Parathyroid adenoma (tissue), 2 donors: ENCODE data around the gene AUTS2.

Source experiments
- H2AFZ ChIP-seq: fragments of 300-600 bp; sonication (generic); one replicate; pipeline ENCODE4 v1.7.0; 2017; ENCODE audit warnings: antibody characterized with exemption, mild to moderate bottlenecking
- H3K27ac ChIP-seq: fragments of 300-600 bp; sonication (generic); one replicate; pipeline ENCODE4 v1.7.0; 2017
- H3K27me3 ChIP-seq: fragments of 300-600 bp; sonication (generic); one replicate; pipeline ENCODE4 v1.7.0; 2017; ENCODE audit warnings: low read length; ENCODE audit not compliant: control insufficient read depth, insufficient read depth
- H3K36me3 ChIP-seq: fragments of 300-600 bp; sonication (generic); one replicate; pipeline ENCODE4 v1.7.0; 2017; ENCODE audit warnings: low read length; ENCODE audit not compliant: control insufficient read depth, insufficient read depth
- H3K4me1 ChIP-seq: fragments of 300-600 bp; sonication (generic); one replicate; pipeline ENCODE4 v1.7.0; 2017; ENCODE audit warnings: control low read depth
- H3K4me2 ChIP-seq: fragments of 300-600 bp; sonication (generic); one replicate; pipeline ENCODE4 v1.7.0; 2017; ENCODE audit warnings: low read length
- H3K4me3 ChIP-seq: fragments of 300-600 bp; sonication (generic); one replicate; pipeline ENCODE4 v1.7.0; 2017; ENCODE audit warnings: low read depth, low read length
- H3K79me2 ChIP-seq: fragments of 300-600 bp; sonication (generic); one replicate; pipeline ENCODE4 v1.7.0; 2017; ENCODE audit warnings: control low read depth
- H3K9ac ChIP-seq: fragments of 300-600 bp; sonication (generic); one replicate; pipeline ENCODE4 v1.7.0; 2017; ENCODE audit warnings: mild to moderate bottlenecking
- H3K9me3 ChIP-seq: fragments of 300-600 bp; sonication (generic); one replicate; pipeline ENCODE4 v1.7.0; 2017; ENCODE audit warnings: low read length; ENCODE audit not compliant: control insufficient read depth
- CTCF ChIP-seq: fragments of 300-600 bp; sonication (generic); IDR thresholded peaks from one replicate; pipeline ENCODE4 v1.7.0; 2017; ENCODE audit warnings: antibody characterized with exemption, mild to moderate bottlenecking
- donor health status: primary hyperparathyroidism.

The AUTS2 gene

GRCh38 chr7:69800495-69800894 lies 202.2 kb downstream of the AUTS2 start:
- TF ChIP-seq CTCF: no peak
- peaks cover 4% of the 10 kb centered on the region for H3K4me1 ChIP-seq
- no peak overlapping the region for H2AFZ ChIP-seq
- no peaks in the 10 kb centered on the region for H3K79me2 ChIP-seq
- no peaks in the 10 kb centered on the region for H3K36me3 ChIP-seq
- H3K4me3 ChIP-seq: no peak overlapping the region
- no peak overlapping the region for H3K4me2 ChIP-seq
- no peaks in the 10 kb centered on the region for H3K9me3 ChIP-seq
- H3K9ac ChIP-seq: no peak overlapping the region
- no peaks in the 10 kb centered on the region for H3K27me3 ChIP-seq
- H3K27ac ChIP-seq: no peak overlapping the region

- Histone ChIP-seq H3K79me2 (no peaks in the 10 kb centered on the region), H3K9ac (no peak overlapping the region), H3K27me3 (no peaks in the 10 kb centered on the region), H3K4me1 (peaks cover 4% of the 10 kb centered on the region), H3K4me3 (no peak overlapping the region), H3K36me3 (no peaks in the 10 kb centered on the region), H3K27ac (no peak overlapping the region), H3K9me3 (no peaks in the 10 kb centered on the region), H2AFZ (no peak overlapping the region), H3K4me2 (no peak overlapping the region)
- no peak for TF ChIP-seq CTCF
Observed at GRCh38 chr7:69801729-69802682, 203.7 kb downstream of the AUTS2 start.

- Histone ChIP-seq H3K4me1 (peaks cover 4% of the 10 kb centered on the region), H3K9ac (no peak overlapping the region), H3K9me3 (no peaks in the 10 kb centered on the region), H3K36me3 (no peaks in the 10 kb centered on the region), H3K27me3 (no peaks in the 10 kb centered on the region), H3K79me2 (no peaks in the 10 kb centered on the region), H2AFZ (no peak overlapping the region), H3K4me2 (no peak overlapping the region), H3K27ac (no peak overlapping the region), H3K4me3 (no peak overlapping the region)
- no peak for TF ChIP-seq CTCF
Observed at GRCh38 chr7:69803699-69804516, 205.6 kb downstream of the AUTS2 start.

GRCh38 chr7:69804962-69805361 lies 206.7 kb downstream of the AUTS2 start:
- TF ChIP-seq CTCF: no peak
- no peaks in the 10 kb centered on the region for H3K9me3 ChIP-seq
- no peak overlapping the region for H2AFZ ChIP-seq

More at GRCh38 chr7:69804962-69805361, 206.7 kb downstream of the AUTS2 start:
- no peaks in the 10 kb centered on the region for H3K36me3 ChIP-seq
- H3K4me2 ChIP-seq: no peak overlapping the region
- peaks cover 4% of the 10 kb centered on the region for H3K4me1 ChIP-seq
- no peak overlapping the region for H3K9ac ChIP-seq
- H3K4me3 ChIP-seq: no peak overlapping the region
- H3K79me2 ChIP-seq: no peaks in the 10 kb centered on the region
- H3K27ac ChIP-seq: no peak overlapping the region
- no peaks in the 10 kb centered on the region for H3K27me3 ChIP-seq
